PFSK-1 (cell line): ENCODE measurements around the gene RUNX1.

Source experiments
- FOXP2 ChIP-seq: optimal IDR thresholded peaks from 2 replicates; pipeline ENCODE3; 2011; ENCODE audit warnings: borderline replicate concordance, control low read depth, inconsistent platforms; ENCODE audit not compliant: insufficient read depth; ENCODE audit errors: extremely low read length, extremely low read depth
- POLR2AphosphoS5 ChIP-seq: IDR thresholded peaks from 2 replicates; pipeline ENCODE4 v1.6.1; 2012; ENCODE audit warnings: low read depth, mild to moderate bottlenecking, control low read depth, low read length, moderate library complexity
- REST ChIP-seq, 2 experiments: IDR thresholded peaks; 2 replicates each; pipeline versions ENCODE4 v1.6.1 to v1.8.0; 2011 to 2012; ENCODE audit warnings: low read depth in 2 of 2, low read length in 2 of 2, control low read depth in 1 of 2, inconsistent platforms in 1 of 2, mild to moderate bottlenecking in 1 of 2, moderate library complexity in 1 of 2; ENCODE audit not compliant: insufficient read depth in 1 of 2
- SIN3A ChIP-seq: IDR thresholded peaks from 2 replicates; pipeline ENCODE4 v1.6.1; 2012; ENCODE audit warnings: mild to moderate bottlenecking, low read length, moderate library complexity, borderline replicate concordance; ENCODE audit not compliant: insufficient read depth
- TAF1 ChIP-seq: IDR thresholded peaks from 2 replicates; pipeline ENCODE4 v1.6.1; 2012; ENCODE audit warnings: low read length, control low read depth, borderline replicate concordance; ENCODE audit not compliant: insufficient read depth

- TF ChIP-seq TAF1 (no peak), REST (IDR thresholded peaks at IDR 0.05; ENCODE audit: insufficient read depth in 1 of 2, low read depth in 2 of 2, low read length in 2 of 2) (no peak), POLR2AphosphoS5 (no peak), SIN3A (no peak), FOXP2 (no peak)
Measured at GRCh38 chr21:34922479-34922878, 126.6 kb downstream of the RUNX1 start.
